Retina (tissue), 1 donor: ENCODE data around the gene SCG5.

Experiments
- DNase-seq: peaks from one replicate; pipeline ENCODE4 v3.0.0-alpha.2; 2016

The SCG5 gene

DNA sequence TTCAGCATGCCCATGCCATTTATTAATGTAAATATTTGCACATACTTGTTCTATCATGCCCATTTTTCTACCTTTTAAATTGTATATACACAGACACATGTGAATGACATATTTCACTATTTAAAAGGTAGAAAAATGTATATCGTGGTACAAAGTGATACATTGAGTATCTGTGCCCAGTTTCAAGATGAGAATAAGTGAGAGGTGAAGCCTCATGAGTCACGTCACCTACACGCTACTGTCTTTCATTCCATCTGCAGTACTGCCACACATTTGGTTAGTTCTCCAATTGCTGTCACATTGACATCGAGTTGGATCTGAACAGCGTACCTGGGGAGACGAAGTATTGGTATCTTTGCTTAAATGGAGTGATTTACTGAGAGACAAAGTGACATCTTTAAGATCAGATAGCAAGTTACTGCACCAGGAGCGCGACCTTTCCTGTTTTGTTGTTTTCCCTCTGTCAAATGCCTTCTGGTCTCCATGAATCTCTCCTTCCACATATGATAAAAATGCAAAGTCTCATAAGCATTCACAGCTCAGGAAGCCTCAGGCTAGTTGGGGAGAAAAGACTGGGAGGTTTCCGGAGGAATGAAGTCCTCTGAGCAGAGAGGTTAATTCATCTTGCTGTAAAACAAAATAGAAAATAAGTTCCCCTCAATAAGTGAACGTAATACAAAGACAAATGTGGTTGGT, 88.3 kb downstream of the SCG5 start:
- DNase-seq, result no peak

DNA sequence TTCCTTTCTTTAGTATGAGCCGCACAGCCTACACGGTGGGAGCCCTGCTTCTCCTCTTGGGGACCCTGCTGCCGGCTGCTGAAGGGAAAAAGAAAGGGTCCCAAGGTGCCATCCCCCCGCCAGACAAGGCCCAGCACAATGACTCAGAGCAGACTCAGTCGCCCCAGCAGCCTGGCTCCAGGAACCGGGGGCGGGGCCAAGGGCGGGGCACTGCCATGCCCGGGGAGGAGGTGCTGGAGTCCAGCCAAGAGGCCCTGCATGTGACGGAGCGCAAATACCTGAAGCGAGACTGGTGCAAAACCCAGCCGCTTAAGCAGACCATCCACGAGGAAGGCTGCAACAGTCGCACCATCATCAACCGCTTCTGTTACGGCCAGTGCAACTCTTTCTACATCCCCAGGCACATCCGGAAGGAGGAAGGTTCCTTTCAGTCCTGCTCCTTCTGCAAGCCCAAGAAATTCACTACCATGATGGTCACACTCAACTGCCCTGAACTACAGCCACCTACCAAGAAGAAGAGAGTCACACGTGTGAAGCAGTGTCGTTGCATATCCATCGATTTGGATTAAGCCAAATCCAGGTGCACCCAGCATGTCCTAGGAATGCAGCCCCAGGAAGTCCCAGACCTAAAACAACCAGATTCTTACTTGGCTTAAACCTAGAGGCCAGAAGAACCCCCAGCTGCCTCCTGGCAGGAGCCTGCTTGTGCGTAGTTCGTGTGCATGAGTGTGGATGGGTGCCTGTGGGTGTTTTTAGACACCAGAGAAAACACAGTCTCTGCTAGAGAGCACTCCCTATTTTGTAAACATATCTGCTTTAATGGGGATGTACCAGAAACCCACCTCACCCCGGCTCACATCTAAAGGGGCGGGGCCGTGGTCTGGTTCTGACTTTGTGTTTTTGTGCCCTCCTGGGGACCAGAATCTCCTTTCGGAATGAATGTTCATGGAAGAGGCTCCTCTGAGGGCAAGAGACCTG, 89.5 kb downstream of the SCG5 start:
- DNase-seq, result no peak

- DNase-seq, result no peak
These were observed 91.2 kb downstream of the SCG5 start for GRCh38 chr15:32732574-32733157.

DNA sequence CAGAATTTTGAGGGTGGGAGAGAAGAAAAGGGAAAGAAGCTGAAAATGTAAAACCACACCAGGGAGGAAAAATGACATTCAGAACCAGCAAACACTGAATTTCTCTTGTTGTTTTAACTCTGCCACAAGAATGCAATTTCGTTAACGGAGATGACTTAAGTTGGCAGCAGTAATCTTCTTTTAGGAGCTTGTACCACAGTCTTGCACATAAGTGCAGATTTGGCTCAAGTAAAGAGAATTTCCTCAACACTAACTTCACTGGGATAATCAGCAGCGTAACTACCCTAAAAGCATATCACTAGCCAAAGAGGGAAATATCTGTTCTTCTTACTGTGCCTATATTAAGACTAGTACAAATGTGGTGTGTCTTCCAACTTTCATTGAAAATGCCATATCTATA, 91.8 kb downstream of the SCG5 start:
- no peak for DNase-seq

DNA sequence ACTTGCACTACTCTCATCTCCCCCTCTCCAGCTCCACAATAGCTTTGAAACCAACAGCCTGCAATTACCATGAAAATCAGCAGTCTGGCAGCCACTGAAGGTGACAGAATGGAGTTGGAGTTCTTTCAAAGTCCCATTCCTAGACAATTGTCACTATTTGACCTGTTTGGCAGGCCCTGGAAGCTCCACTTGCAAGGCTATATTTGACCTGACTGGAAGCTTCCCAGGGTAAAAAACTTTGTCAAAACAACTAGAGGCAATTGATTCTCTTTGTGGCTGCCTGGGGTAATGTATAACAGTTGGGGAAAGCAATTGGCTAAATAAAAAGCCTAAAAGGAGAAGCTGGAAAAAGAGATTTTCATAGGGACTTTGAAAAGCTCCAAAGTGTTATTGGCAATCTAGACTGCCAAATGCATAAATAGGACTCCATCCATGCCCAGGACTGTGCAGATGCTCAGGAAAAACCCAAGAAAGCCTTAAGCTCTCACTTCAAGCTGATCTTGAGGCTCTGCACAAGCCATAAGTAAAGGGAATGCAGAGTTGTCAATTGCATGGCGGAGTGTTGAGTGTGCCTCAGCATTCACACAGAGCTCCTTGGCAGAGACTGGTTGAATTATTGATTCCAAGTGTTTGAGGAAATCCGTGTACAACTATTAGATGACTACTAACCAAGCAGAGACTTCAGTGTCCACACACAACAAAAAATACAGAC, 94.6 kb downstream of the SCG5 start:
- DNase-seq, result no peak

GRCh38 chr15:32736701-32737061, 95.2 kb downstream of the SCG5 start:
- DNase-seq, result no peak

GRCh38 chr15:32737304-32737703, 95.8 kb downstream of the SCG5 start:
- DNase-seq, result no peak

DNA sequence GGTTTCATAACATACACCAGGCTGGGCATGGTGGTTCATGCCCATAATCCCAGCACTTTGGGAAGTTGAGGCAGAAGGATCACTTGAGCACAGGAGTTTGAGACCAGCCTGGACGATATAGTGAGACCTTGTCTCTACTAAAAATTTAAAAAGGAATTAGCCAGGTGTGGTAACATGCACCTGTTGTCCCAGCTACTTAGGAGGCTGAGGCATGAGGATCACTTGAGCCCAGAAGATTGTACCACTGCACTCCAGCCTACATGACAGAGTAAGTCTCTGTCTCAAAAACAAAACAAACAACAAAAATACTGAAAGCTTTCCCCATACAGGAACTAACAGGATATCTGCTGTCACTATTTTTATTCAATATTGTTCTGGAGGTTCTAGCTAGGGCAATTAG, 97.2 kb downstream of the SCG5 start:
- no peak for DNase-seq

DNA sequence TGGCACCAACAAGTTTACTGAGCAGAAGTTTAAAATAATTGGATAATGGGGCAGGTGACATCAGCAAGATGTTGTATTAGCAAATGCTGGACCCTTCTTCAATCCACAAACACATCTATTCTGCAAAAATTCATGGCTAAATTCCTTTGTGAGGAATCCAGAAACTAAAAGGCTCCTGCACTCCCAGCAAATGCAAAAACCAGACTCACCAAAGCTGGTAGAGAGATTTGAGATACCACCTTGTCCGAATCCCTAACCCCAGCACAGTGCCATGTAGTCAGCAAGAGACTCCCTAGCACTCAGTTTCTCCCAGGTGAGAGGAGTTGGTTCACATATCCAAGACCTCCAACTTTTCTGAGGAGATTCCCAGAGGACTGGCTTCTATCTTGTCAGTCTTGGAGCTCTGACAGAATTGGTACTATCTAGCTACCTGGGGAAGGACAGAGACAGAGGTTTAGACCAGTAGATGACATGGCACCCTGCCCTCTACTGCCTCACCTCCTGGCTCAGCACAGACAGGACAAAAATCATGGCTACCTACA, 98.1 kb downstream of the SCG5 start:
- no peak for DNase-seq

DNA sequence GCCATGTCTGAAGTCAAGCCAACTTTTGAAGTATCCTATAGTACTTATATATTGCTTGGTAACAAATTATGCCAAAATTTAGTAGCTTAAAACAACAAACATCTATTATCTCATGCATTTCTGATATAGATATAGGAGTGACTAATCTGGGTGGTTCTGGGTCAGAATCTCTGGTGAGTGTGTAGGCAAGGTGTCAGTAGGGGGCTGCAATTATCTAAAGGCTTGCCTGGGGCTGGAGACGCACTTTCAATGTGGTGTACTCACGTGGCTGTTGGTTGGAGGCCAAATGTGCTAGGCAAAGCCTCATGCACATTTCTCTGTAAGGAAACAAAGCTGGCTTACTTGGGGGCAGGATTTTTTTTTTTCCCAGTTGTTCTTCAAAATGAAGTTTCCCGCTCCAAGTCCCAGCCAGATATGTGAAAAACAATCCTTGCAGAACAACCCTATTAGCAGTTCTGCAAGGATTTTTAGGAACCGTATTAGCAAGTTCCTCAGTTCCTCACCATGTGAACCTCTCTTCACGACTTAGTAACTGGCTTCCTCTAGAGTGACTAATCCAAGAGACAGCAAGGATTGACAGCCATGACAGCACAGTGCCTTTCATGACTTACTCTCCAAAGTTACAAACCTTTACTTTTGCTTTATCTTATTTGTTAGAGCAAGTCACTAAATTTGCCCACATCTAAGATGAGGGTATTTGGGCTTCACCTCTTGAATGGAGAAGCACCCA, 102.1 kb downstream of the SCG5 start:
- no peak for DNase-seq

- no peak for DNase-seq
These were observed 104.8 kb downstream of the SCG5 start for GRCh38 chr15:32746116-32746857.
